Prostate gland (tissue), 2 donors: ENCODE measurements around the gene UCHL5. TPM values are rescaled to one million over a fixed set of nuclear protein-coding genes. Genes with fewer than 3 reads are reported as not detected.

ENCODE experiments used
- DNase-seq: peaks from one replicate; pipeline ENCODE4 v3.0.0-alpha.2; 2019; ENCODE audit warnings: low spot score
- H3K27ac ChIP-seq, 2 donors: fragments of 200-600 bp; sonication (generic); 2 replicates each; pipeline ENCODE4 v1.5.1; 2017 to 2019
- H3K27me3 ChIP-seq: fragments of 200-600 bp; sonication (generic); replicated peaks from 2 replicates; pipeline ENCODE4 v1.5.1; 2019; ENCODE audit not compliant: insufficient read depth
- H3K36me3 ChIP-seq, 2 donors: fragments of 200-600 bp; sonication (generic); 1 replicate in 1 of 2; 2 replicates in 1 of 2; pipeline versions ENCODE4 v1.5.1 to v1.8.1; 2017 to 2019
- H3K4me1 ChIP-seq: fragments of 200-600 bp; sonication (generic); replicated peaks from 2 replicates; pipeline ENCODE4 v1.5.1; 2019
- H3K4me3 ChIP-seq, 2 donors: fragments of 200-600 bp; sonication (generic); 2 replicates each; pipeline ENCODE4 v1.5.1; 2017 to 2019
- H3K9me3 ChIP-seq: fragments of 200-600 bp; sonication (generic); 2 replicates; pipeline ENCODE4 v1.5.1; 2017
- CTCF ChIP-seq, 4 experiments: fragments of 200-600 bp in 2 of 4; fragments of 450-650 bp in 2 of 4; sonication (generic) in 2 of 4; IDR thresholded peaks; 1 replicate in 3 of 4; 2 replicates in 1 of 4; pipeline ENCODE4 v1.5.1; 2016 to 2019; ENCODE audit warnings: antibody characterized with exemption in 4 of 4, mild to moderate bottlenecking in 2 of 4, moderate library complexity in 2 of 4
- POLR2A ChIP-seq: fragments of 450-650 bp; IDR thresholded peaks from one replicate; pipeline ENCODE4 v1.6.1; 2016; ENCODE audit warnings: antibody characterized with exemption, mild to moderate bottlenecking
- POLR2AphosphoS5 ChIP-seq: sonication (generic); formaldehyde crosslinking; IDR thresholded peaks from one replicate; pipeline ENCODE4 v1.6.1; 2017; ENCODE audit warnings: antibody characterized with exemption
- WGBS: methylation state at CpG from one replicate; pipeline ENCODE4 v1.1.5; 2018; 5-methylcytosine and 5-hydroxymethylcytosine counted together
- intact Hi-C: fragments of 100-400 bp; cut with DNase I; formaldehyde crosslinking; loops from one replicate; pipeline ENCODE4 v1.14.2; 2022
- total RNA-seq, 2 donors: library from RNA; depleted of rRNA; stranded (reverse); fragments of >200 nt; gene quantifications; one replicate each; pipeline ENCODE4 v1.1.0, GENCODE V29; 2016

The UCHL5 gene
- total RNA-seq, 2 donors from 2014 or later, result 28.7 to 36.9 TPM

- no peak for DNase-seq
- Histone ChIP-seq H3K4me1 (no peaks in the 10 kb centered on the region), H3K27me3 (no peaks in the 10 kb centered on the region), H3K36me3 (no peaks in the 10 kb centered on the region), H3K4me3 (no peak overlapping the region), H3K9me3 (no peaks in the 10 kb centered on the region), H3K27ac (no peak overlapping the region)
- no peak for TF ChIP-seq CTCF (IDR thresholded peaks at IDR 0.05)
- TF ChIP-seq POLR2A, result no peak
- TF ChIP-seq POLR2AphosphoS5, result no peak
- 83% methylated on average over 8 of the region's 8 CpGs for WGBS
- intact Hi-C loops, result no loop called here
These were observed 82.0 kb downstream of the UCHL5 start for GRCh38 chr1:192977089-192977706.

GRCh38 chr1:192976576-192976975 lies 82.6 kb downstream of the UCHL5 start:
- H3K4me1 ChIP-seq, result no peaks in the 10 kb centered on the region
- H3K9me3 ChIP-seq, result no peaks in the 10 kb centered on the region
- intact Hi-C loops, result no loop called here
- no peak overlapping the region for H3K4me3 ChIP-seq
- 35% methylated on average over 2 of the region's 2 CpGs for WGBS
- TF ChIP-seq CTCF (IDR thresholded peaks at IDR 0.05), result no peak
- no peak for TF ChIP-seq POLR2A
- TF ChIP-seq POLR2AphosphoS5, result no peak
- no peaks in the 10 kb centered on the region for H3K36me3 ChIP-seq
- no peak overlapping the region for H3K27ac ChIP-seq
- H3K27me3 ChIP-seq, result no peaks in the 10 kb centered on the region
- no peak for DNase-seq

GRCh38 chr1:192974701-192975100 lies 84.5 kb downstream of the UCHL5 start:
- intact Hi-C loops, result no loop called here
- no peaks in the 10 kb centered on the region for H3K27me3 ChIP-seq
- H3K4me3 ChIP-seq, result no peak overlapping the region
- no peak for DNase-seq
- no peaks in the 10 kb centered on the region for H3K4me1 ChIP-seq
- TF ChIP-seq POLR2AphosphoS5 (no peak), CTCF (IDR thresholded peaks at IDR 0.05) (no peak), POLR2A (no peak)
- no peak overlapping the region for H3K27ac ChIP-seq
- no peaks in the 10 kb centered on the region for H3K36me3 ChIP-seq
- no peaks in the 10 kb centered on the region for H3K9me3 ChIP-seq

GRCh38 chr1:192973988-192974387 lies 85.2 kb downstream of the UCHL5 start:
- H3K27ac ChIP-seq, result no peak overlapping the region
- no peaks in the 10 kb centered on the region for H3K27me3 ChIP-seq
- H3K4me3 ChIP-seq, result no peak overlapping the region
- no peaks in the 10 kb centered on the region for H3K36me3 ChIP-seq
- H3K9me3 ChIP-seq, result no peaks in the 10 kb centered on the region
- no peaks in the 10 kb centered on the region for H3K4me1 ChIP-seq
- TF ChIP-seq POLR2AphosphoS5 (no peak), CTCF (IDR thresholded peaks at IDR 0.05) (no peak), POLR2A (no peak)
- intact Hi-C loops, result no loop called here
- DNase-seq, result no peak
- 93% methylated on average over 2 of the region's 2 CpGs for WGBS

GRCh38 chr1:192973202-192973601 lies 86.0 kb downstream of the UCHL5 start:
- intact Hi-C loops, result no loop called here
- no peak for TF ChIP-seq POLR2AphosphoS5
- TF ChIP-seq CTCF (IDR thresholded peaks at IDR 0.05), result no peak
- TF ChIP-seq POLR2A, result no peak
- no peaks in the 10 kb centered on the region for H3K9me3 ChIP-seq

More at GRCh38 chr1:192973202-192973601, 86.0 kb downstream of the UCHL5 start:
- Histone ChIP-seq H3K27me3 (no peaks in the 10 kb centered on the region), H3K36me3 (no peaks in the 10 kb centered on the region), H3K27ac (no peak overlapping the region), H3K4me3 (no peak overlapping the region), H3K4me1 (no peaks in the 10 kb centered on the region)
- DNase-seq, result no peak
- WGBS, result 34% methylated on average over 1 of the region's 1 CpG
